ENCODE measurements around the gene SS18. TPM values are rescaled to one million over a fixed set of nuclear protein-coding genes. Genes with fewer than 3 reads are reported as not detected.

SS18 gene
- total RNA-seq, 1 donor from 2014 or later = 23.5 TPM

DNA sequence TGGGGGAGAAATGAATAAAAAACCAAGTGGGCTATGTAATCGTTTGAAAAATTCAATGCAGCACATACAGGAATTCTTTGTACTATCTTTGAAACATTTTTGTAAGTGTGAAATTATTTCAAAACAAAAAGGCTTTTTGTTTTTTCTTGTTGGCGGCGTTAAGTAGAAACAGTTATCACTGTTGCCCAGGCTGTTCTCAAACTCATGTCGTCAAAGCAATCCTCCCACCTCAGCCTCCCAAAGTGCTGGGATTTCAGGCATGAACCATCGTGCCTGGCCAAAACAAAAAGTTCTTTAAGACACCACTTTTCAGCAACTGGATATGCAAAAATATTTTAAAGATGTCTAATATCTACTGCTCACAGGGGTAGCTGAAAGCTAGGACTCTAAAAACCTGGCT lies 5.4 kb downstream of the SS18 start:
- ATAC-seq (ENCODE audit: poor library complexity) (no peak), DNase-seq (no peak)
- intact Hi-C loops (cut with DNase I) = no loop called here

DNA sequence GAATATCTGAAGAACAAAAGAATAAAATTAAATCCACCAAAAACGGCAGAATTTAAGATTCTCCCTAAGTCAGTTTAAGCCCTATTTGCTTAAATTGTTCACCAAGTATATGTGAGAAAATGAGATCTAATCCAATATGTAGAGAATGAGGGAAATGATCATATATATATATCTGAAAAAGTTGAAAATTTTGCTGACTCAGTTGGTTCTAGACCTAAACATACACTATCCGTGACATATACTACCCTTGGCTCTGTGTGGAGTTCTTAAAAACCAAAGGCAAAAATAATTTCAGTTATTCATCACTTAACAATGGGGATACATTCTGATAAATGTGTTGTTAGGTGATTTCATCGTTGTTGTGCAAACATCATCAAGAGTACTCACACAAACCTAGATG lies 7.3 kb downstream of the SS18 start:
- no peak for ATAC-seq (ENCODE audit: poor library complexity)
- no peak for DNase-seq
- intact Hi-C loops (cut with DNase I) = no loop called here

DNA sequence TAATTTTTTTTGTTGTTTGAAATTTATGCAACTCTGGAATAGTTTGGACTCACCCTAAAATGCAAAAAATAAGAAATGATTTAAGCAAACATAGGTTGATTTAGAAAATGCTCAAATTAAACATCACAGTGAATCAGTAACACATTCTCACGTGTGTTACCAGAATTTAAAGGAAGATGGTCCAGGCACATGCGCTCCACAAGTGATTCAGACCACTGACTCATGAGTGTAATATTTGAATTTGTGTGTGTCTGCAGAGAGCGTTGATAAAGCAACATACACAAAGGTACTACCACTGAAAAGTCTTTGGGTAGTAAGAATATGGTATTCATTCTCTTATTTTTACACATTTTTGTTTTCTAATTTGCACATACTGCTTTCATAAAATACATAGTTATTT lies 7.9 kb downstream of the SS18 start:
- ATAC-seq (ENCODE audit: poor library complexity) (no peak), DNase-seq (no peak)
- intact Hi-C loops (cut with DNase I) = no loop called here

DNA sequence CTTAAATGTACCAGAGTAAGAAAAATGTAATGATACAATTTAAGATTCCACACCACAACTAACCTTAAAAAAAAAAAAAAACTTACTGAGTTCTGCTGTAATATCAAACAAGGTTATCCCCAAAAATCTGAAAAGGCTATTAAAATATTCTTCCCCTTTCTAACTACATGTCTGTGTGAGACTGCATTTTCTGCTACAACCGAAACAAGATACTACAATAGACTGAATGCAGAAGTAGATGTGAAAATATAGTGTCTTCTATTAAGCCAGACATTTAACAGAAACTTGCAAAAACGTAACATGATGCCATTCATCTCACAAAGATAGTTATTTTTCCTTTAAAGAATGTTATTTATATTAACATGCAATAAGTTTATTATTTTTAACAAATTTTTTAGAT lies 16.2 kb downstream of the SS18 start:
- ATAC-seq (ENCODE audit: poor library complexity) (no peak), DNase-seq (no peak)
- intact Hi-C loops (cut with DNase I) = no loop called here

DNA sequence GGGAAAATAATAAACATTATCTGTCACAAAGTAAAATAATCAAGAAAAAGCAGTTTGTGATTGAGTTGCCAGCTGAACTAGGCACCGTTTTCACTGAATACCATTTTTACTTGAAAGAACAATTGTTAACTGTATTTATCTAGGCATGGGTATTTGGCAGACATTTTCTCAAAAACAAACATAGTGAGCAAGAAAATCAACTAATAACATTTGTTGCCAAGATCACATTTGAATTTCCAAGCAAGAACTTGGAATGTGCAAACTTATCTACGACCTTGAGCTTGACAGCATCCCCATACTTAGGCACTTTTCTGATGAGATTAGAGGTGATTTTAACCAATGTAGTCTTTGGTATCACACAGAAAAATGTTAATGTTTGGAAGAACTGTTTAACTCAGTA lies 16.7 kb downstream of the SS18 start:
- intact Hi-C loops (cut with DNase I) = no loop called here
- DNase-seq = no peak
- no peak for ATAC-seq (ENCODE audit: poor library complexity)

DNA sequence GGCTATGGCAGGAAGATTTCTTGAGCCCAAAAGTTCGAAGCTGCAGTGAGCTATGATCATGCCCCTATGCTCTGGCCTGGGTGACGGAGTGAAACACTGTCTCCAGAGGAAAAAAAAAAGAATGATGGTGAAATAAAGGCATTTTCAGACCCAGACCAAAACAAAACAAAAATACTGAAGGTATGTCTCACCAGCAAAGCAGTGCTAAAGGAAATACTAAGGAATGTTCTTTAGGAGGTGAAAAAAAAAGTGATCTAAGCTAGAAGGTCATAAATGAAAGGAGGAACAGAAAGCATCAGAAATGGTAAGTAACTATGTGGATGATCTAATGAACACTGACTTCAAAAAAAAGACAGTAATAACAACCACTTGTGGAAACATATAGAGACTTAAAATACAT lies 18.7 kb downstream of the SS18 start:
- ATAC-seq (ENCODE audit: poor library complexity) = no peak
- no peak for DNase-seq
- intact Hi-C loops (cut with DNase I) = no loop called here

DNA sequence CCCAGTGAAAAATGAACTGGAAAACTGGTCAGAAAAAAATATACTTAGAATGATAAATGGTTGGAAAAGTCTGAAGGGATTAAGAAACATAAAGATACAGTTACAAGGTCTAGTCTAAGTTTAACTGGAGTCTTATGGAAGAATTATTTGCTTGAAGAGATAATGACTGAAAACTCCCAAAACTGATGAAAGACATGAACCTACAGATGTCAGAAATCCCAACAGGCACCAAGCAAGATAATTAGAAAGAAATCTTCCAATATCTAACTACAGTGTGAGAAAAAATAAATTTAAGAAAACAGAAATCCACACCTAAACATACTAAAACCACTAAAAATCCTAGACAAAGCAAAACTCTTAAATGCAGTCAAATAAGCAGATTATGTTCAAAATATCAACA lies 19.4 kb downstream of the SS18 start:
- ATAC-seq (ENCODE audit: poor library complexity) = no peak
- no peak for DNase-seq
- intact Hi-C loops (cut with DNase I) = no loop called here

DNA sequence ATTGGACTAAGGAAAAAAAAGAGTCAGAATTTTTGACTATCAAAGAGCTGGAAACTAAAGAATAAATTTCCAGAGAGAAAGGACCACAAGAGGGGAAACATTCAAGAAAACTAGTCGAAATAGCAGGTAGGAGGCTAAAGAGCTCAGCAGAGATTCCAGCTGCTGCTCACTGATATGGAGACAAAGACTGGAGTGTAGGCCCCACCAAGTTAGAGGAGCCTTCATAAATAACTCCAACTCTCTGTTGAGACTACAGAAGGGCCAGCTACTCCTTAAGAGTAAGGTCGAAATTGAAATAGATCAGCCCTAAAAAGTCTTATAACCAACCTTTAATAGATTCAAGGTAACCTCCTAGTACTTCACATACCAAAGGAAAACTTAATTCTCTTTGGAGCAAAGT lies 31.1 kb downstream of the SS18 start:
- ATAC-seq (ENCODE audit: poor library complexity) = no peak
- no peak for DNase-seq
- intact Hi-C loops (cut with DNase I) = no loop called here

DNA sequence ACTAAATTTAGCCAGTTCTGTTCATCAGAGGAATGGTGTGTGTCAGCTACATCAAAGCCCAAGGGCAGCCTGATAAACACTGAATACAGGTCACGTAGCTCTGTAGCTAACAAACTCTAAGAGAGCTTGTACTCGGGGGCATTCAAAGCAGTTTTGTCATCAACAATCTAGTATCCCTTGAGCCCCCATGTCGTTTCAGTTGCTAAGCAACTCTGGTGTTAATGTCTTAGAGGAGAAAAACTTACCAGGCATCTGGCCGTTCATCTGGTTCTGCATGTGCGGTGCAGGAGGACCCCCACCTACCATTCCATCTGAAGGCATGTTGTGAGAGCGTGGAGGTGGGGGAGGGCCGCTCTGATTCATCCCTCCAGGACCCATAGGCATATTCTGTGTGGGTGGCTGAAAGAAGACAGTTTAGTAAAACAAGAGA lies 33.1 kb downstream of the SS18 start:
- DNase-seq (no peak), ATAC-seq (ENCODE audit: poor library complexity) (peak; percentile 90)
- intact Hi-C loops (cut with DNase I) = no loop called here

DNA sequence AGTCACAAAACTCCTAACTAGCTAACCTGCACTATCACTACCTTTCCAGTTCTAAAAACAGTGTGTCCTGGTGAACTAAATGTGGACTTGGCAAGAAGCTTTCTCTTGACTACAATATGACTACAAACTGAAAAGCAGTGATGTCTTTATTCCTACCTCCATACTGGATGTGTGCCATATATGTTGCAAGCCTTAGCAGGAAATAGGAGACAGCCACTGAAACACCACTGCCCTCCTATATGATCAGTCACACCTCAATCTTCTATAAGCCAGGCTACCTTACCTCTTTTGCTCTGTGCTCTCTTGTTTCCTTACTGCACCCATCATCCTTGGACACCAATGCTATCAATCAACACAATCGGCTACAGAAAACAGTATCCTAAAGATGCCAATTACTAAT lies 34.1 kb downstream of the SS18 start:
- intact Hi-C loops (cut with DNase I) = no loop called here
- ATAC-seq (ENCODE audit: poor library complexity) = peak; percentile 40
- no peak for DNase-seq

DNA sequence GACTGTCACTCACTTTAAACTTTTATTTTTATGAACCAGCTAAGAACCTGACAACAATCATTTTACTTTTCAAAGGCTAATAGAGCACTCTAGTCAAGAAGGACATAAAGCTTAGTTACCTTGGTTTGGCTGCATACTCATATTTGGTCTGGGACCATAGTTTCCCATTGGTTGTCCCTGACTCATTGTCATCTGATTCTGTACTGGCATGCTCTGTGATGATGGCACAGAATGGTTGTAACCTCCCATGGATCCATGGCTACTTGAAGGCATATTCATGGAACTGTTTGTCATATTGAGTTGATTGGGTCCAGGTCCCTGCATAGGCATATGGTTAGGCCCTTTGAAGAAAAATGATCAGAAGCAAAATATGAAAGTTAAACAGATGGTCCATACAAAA lies 37.9 kb downstream of the SS18 start:
- intact Hi-C loops (cut with DNase I) = no loop called here
- ATAC-seq (ENCODE audit: poor library complexity) = no peak
- no peak for DNase-seq

DNA sequence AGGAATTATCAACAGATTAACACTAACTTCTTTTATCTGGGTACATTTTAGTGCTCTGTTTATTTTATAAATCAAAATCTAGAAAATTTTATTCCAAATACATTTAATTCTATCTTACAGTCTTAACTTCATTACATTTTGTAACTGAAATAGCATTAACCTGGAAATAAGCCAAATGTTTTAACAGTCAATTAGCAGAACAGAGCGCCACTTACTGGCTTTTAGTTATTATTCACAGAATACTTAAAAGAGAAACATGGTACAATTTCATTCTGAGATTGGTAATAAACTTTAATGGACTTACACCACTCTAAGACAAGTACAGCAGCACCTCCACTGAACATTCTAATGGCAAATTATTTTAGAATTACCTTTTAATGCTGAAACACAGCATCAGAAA lies 38.6 kb downstream of the SS18 start:
- DNase-seq (no peak), ATAC-seq (ENCODE audit: poor library complexity) (no peak)
- intact Hi-C loops (cut with DNase I) = no loop called here

DNA sequence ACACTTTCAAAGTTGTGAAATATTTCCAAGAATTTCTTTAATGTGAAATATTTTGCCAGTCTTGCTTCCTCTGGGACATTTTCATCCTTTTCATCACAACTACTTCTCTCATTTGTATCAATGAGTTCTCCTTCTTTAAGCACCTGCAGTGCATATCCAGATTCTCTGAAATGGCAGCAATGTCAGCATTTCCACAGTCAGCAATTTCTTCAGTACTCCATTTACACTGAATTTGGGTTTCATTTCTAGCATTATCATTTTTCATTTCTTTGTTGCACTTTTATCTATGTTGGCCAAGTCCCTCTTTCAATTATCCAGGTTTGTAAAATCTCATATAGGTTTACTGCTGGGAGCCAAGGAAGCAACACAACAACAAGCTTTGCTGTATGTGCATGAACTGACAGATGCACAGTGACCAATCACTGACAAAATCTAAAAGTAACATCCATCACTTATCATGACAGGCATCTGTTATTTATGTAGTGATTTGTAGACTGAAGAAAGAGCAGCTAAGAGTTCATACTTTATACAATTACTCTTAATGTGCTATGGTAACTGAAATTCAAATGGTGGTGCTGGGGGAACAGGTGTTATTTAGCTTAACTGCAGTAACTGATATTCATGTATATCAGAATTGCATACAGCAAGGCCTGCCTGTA lies 43.9 kb downstream of the SS18 start:
- intact Hi-C loops (cut with DNase I) = no loop called here
- DNase-seq (no peak), ATAC-seq (ENCODE audit: poor library complexity) (no peak)

DNA sequence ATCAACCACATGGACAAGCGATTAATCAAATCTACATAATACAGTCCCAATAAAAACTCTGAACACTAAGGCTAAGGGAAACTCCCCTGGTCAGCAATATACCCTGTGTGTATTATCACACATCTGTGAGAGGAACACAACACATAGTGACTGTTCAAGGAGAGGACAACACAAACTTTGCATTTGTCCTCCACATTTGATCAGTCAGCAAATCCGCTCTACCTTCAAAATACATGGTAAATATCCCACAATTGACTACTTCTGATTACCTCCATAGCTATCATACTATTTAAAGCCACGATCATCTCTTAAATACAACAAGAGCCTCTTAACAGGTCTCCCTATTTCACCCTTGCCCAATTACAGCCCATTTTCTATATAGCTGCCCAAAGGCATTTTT lies 45.6 kb downstream of the SS18 start:
- intact Hi-C loops (cut with DNase I) = no loop called here
- DNase-seq = no peak
- no peak for ATAC-seq (ENCODE audit: poor library complexity)

DNA sequence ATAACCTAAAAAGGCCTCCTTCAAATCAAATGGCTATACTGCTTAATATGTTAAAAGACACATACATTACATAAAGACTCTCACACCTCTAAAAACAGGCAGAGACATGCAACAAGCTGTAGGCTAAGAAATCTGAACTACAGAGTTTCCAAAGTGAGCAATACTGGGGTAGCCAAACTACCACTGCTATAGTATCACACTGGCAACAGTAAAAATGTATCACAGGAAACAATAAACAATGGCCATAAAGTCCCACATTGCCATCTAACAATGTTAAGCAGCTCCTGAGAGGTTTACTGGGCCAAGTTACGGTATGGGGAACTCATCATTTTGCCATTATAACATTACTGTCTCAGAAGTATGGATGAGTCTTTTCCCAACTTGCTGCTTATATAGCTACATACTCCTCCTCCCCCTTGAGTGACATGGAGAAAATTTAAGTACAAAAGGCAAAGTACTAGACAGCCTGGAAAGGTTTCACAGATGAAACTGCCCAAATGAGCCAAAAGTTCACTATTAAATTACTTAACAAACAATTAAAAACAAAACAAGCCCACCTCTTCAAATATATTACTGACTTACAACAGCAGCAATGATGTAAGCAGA lies 50.3 kb downstream of the SS18 start:
- no peak for ATAC-seq (ENCODE audit: poor library complexity)
- intact Hi-C loops (cut with DNase I) = no loop called here
- no peak for DNase-seq

DNA sequence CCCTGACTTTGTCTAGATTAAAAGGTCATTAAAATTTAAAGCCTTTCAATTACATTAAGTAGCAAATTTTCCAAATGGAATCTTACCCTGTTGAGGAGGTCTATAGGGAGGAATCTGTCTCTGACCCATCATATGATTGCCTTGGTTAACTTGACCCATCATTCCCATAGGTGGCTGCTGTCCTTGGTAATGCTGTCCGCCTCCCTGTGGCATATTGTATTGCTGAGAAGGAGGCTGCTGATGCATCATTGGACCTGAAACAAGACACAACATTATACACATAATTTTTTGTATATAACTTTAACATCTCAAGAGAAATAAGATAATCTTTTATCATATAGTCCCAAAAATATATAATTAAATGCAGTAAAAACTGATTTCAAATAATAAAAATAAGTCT lies 51.2 kb downstream of the SS18 start:
- intact Hi-C loops (cut with DNase I) = no loop called here
- ATAC-seq (ENCODE audit: poor library complexity) = no peak
- no peak for DNase-seq

DNA sequence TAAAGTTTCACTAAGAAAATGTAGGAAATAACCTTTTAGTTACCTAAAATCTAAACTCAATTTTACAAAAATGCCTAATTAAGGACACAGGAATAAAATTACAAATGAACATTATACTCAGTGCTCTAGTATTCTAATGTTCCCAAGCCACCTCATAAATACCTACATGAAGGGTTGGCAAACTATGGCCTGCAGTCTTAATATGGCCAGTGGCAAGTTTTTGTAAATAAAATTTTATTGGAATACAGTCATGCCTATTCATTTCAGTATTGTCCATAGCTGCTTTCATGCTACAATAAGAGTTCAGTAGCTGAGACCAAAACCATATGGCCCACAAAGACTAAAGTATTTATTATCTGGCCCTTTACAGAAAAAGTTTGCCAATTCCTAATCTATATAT lies 53.8 kb downstream of the SS18 start:
- intact Hi-C loops (cut with DNase I) = no loop called here
- ATAC-seq (ENCODE audit: poor library complexity) (no peak), DNase-seq (no peak)

DNA sequence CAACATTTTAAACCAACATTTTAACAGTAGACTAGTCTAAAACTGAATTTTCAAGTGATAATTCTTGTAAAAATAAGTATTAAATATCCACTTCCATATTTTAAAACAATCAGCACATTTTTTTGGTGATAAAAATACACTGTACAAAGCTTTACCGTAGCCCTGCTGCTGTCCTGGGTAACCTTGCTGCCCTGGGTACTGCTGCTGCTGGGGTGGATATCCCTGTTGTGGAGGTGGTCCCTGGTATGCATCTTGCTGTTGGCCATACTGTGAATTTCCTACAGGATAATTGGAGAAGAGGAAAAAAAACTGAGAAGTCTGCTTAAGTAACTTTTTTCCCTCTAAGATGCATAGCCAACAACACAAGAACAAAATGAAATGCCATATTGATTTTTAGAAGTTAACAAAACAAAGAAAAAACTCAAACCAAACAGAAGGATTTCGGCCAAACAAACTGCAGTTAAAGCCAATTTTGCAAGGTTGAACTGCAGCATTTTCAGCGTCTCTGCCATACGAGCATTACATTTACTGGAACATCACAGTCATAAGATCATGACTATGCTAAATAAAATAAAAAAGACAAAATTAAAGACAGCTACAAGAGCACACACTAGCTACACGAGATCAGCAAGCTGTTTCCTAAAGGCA lies 55.4 kb downstream of the SS18 start:
- ATAC-seq (ENCODE audit: poor library complexity) (no peak), DNase-seq (no peak)
- intact Hi-C loops (cut with DNase I) = no loop called here

DNA sequence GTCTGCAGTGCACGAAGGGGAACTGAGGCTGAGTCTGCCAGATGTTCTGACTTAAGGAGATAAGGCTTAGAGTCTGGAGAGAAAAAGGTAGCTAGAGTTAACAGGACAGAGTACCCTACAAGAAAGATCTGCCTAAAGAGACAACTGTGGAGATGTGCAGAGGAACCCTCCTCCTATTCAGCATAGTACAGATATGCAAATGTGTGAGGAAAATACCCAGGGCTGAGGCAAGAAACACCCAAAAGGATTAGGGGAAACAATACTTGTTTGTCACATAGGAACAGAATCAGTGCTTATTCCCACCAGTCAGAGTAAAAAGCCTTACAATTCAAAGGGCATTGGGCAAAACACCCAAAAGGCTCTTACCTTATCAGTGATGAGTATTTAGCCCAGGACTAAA lies 67.8 kb downstream of the SS18 start:
- intact Hi-C loops (cut with DNase I) = no loop called here
- DNase-seq (no peak), ATAC-seq (ENCODE audit: poor library complexity) (no peak)

DNA sequence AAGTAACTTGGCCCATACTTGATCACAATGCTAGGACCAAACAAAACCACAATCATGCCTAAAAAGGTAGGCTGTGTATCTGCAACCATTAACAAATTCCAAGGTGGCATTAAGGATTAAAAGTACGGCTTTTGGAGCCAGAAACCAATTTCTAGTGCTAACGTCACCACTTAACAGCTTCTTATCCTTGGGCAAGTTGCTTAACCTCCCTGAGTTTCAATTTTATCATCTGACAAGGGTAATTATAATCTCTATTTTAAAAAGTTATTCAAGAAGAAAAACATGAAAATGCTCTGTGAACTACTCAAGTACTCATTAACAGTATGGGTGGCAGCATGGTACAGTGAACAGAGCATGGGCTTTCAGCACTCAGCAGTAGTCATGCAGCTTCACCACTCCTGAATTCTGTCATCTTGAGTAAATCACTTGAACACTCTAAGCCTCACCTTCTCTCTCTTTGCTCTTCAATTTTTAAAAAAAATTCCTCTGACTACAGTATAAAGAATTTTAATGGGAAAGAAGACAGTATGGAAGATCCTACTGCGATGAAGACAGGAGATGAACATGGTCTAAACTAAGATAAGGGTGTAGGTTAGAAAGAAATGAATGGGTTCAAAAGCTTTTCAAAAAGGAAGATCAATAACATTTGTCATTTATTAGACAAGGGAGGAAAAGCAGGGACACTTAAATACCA lies 69.2 kb downstream of the SS18 start:
- intact Hi-C loops (cut with DNase I) = no loop called here
- no peak for DNase-seq
- ATAC-seq (ENCODE audit: poor library complexity) = no peak
